Liver (tissue), 9 donors: ENCODE measurements around the gene TLR5. TPM values are rescaled to one million over a fixed set of nuclear protein-coding genes. Genes with fewer than 3 reads are reported as not detected.

Experiments
- DNase-seq: peaks from one replicate; pipeline ENCODE4 v3.0.0-alpha.2; 2017; ENCODE audit warnings: low spot score
- H3K27ac ChIP-seq, 2 donors: one replicate each; pipeline ENCODE4 v1.7.0; 2013; ENCODE audit warnings: inconsistent platforms in 2 of 2, low read length in 2 of 2, control low read depth in 1 of 2, low read depth in 1 of 2, mild to moderate bottlenecking in 1 of 2
- H3K27me3 ChIP-seq, 4 donors: one replicate each; pipeline versions ENCODE4 v1.6.1 to v1.7.0; 2013; ENCODE audit warnings: low read length in 3 of 4, inconsistent platforms in 1 of 4, mild to moderate bottlenecking in 1 of 4, moderate library complexity in 1 of 4; ENCODE audit not compliant: control insufficient read depth in 4 of 4, insufficient read depth in 4 of 4
- H3K36me3 ChIP-seq, 4 donors: one replicate each; pipeline versions ENCODE4 v1.6.1 to v1.7.0; 2013; ENCODE audit warnings: low read length in 3 of 4, mild to moderate bottlenecking in 3 of 4, low read depth in 1 of 4, moderate library complexity in 1 of 4; ENCODE audit not compliant: control insufficient read depth in 4 of 4, insufficient read depth in 3 of 4
- H3K4me1 ChIP-seq, 4 donors: one replicate each; pipeline versions ENCODE4 v1.6.1 to v1.7.0; 2013; ENCODE audit warnings: low read length in 3 of 4, mild to moderate bottlenecking in 3 of 4, moderate library complexity in 1 of 4; ENCODE audit not compliant: control insufficient read depth in 4 of 4, insufficient read depth in 4 of 4
- H3K4me3 ChIP-seq, 3 donors: one replicate each; pipeline versions ENCODE4 v1.6.1 to v1.7.0; 2013; ENCODE audit warnings: low read length in 3 of 3, control low read depth in 1 of 3, low read depth in 1 of 3, mild to moderate bottlenecking in 1 of 3
- H3K9ac ChIP-seq, 2 donors: one replicate each; pipeline ENCODE4 v1.7.0; 2013; ENCODE audit warnings: low read length in 2 of 2, mild to moderate bottlenecking in 2 of 2, moderate library complexity in 2 of 2, control low read depth in 1 of 2, low read depth in 1 of 2
- H3K9me3 ChIP-seq, 4 donors: one replicate each; pipeline versions ENCODE4 v1.6.1 to v1.7.0; 2013; ENCODE audit warnings: low read length in 3 of 4; ENCODE audit not compliant: control insufficient read depth in 4 of 4
- EGR1 ChIP-seq, 2 donors: IDR thresholded peaks; 2 replicates each; pipeline ENCODE4 v1.6.1; 2016 to 2018; ENCODE audit warnings: antibody characterized with exemption in 2 of 2, low read depth in 2 of 2
- FOXA2 ChIP-seq: IDR thresholded peaks from 2 replicates; pipeline ENCODE4 v1.6.1; 2016; ENCODE audit warnings: antibody characterized with exemption
- HNF4A ChIP-seq, 2 donors: conservative IDR thresholded peaks; 2 replicates each; pipeline ENCODE4 v1.6.1; 2016; ENCODE audit warnings: antibody characterized with exemption in 2 of 2, mild to moderate bottlenecking in 2 of 2
- HNF4G ChIP-seq: IDR thresholded peaks from 2 replicates; pipeline ENCODE4 v1.6.1; 2016; ENCODE audit warnings: antibody characterized with exemption
- JUND ChIP-seq, 2 donors: IDR thresholded peaks; 2 replicates each; pipeline ENCODE4 v1.6.1; 2016; ENCODE audit warnings: antibody characterized with exemption in 2 of 2
- NR2F2 ChIP-seq: IDR thresholded peaks from 2 replicates; pipeline ENCODE4 v1.6.1; 2016; ENCODE audit warnings: antibody characterized with exemption
- RAD21 ChIP-seq, 2 donors: IDR thresholded peaks; 2 replicates each; pipeline ENCODE4 v1.6.1; 2016; ENCODE audit warnings: antibody characterized with exemption in 2 of 2, mild to moderate bottlenecking in 2 of 2
- RXRA ChIP-seq, 2 donors: IDR thresholded peaks; 2 replicates each; pipeline ENCODE4 v1.6.1; 2017 to 2018; ENCODE audit warnings: antibody characterized with exemption in 2 of 2, mild to moderate bottlenecking in 1 of 2
- SP1 ChIP-seq: IDR thresholded peaks from 2 replicates; pipeline ENCODE4 v1.6.1; 2018; ENCODE audit warnings: antibody characterized with exemption, mild to moderate bottlenecking
- TAF1 ChIP-seq: conservative IDR thresholded peaks from 2 replicates; pipeline ENCODE4 v1.6.1; 2016; ENCODE audit warnings: antibody characterized with exemption, mild to moderate bottlenecking
- YY1 ChIP-seq: IDR thresholded peaks from 2 replicates; pipeline ENCODE4 v1.6.1; 2016; ENCODE audit warnings: antibody characterized with exemption, mild to moderate bottlenecking
- WGBS: extraction: QIAGEN DNeasy Blood & Tissue Kit; methylation state at CpG from one replicate; pipeline ENCODE4 v1.1.7; 2013; 5-methylcytosine and 5-hydroxymethylcytosine counted together
- polyA plus RNA-seq, 2 donors: library from polyadenylated mRNA; stranded (reverse) in 1 of 2; unstranded in 1 of 2; fragments of 200-250 nt in 1 of 2; fragments of >200 nt in 1 of 2; fragmentation: Nextera tagmentation in 1 of 2; extraction: Ambion mirVana in 1 of 2; gene quantifications; one replicate each; pipeline versions ENCODE4 v1.2.1 to v1.2.3, GENCODE V29; 2013 to 2015
- total RNA-seq, 2 donors: library from RNA; depleted of rRNA; stranded (reverse); fragments of >200 nt; gene quantifications; one replicate each; pipeline ENCODE4 v1.2.3, GENCODE V29; 2014
- TF ChIP-seq, protein P1 (sequence below): IDR thresholded peaks from 2 replicates; pipeline ENCODE4 v1.6.1; 2016; ENCODE audit warnings: antibody characterized with exemption, mild to moderate bottlenecking
- TF ChIP-seq, protein P2 (sequence below): fragments of 150-350 bp; IDR thresholded peaks from 2 replicates; pipeline ENCODE4 v1.5.1; 2017; ENCODE audit warnings: improper control_type of control experiment, low read depth, low read length; ENCODE audit not compliant: missing input control
- TF ChIP-seq, protein P3 (sequence below): IDR thresholded peaks from 2 replicates; pipeline ENCODE4 v1.6.1; 2016; ENCODE audit warnings: antibody characterized with exemption
- donor health status: healthy.
- donor health status: healthy.
- donor health status: healthy.
- donor health status: healthy.
- donor health status: healthy.

The TLR5 gene
- total and polyA plus RNA-seq, 4 donors, result 0.93 to 2.4 (median 1.5) TPM

DNA sequence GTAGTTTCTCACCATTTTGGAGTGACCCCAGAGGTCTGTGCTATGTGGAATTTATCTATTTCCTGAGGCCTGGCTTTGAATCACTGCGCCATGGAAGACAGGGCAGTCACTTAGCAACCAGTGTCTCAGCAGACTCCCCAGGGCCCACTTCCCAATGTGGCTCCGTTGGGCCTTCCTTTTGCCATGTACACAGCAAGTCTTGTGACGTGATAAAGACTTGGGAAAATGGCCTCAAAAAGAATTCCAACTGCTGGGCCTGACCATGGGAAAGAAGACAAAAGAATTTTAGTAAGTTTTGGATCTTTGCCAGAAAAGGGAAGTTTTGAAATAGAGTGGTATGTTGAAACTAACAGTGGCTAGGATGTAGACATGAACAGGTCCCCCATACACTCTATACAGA, 36.2 kb downstream of the TLR5 start:
- Histone ChIP-seq H3K9ac (no peak overlapping the region), H3K36me3 (no peaks in the 10 kb centered on the region), H3K27me3 (no peaks in the 10 kb centered on the region), H3K27ac (no peak overlapping the region), H3K9me3 (no peaks in the 10 kb centered on the region), H3K4me3 (no peak overlapping the region), H3K4me1 (peaks cover 0 to 4% (median 0%) of the 10 kb centered on the region in 4 donors)
- TF ChIP-seq YY1, result no peak
- TF ChIP-seq, protein P1, sequence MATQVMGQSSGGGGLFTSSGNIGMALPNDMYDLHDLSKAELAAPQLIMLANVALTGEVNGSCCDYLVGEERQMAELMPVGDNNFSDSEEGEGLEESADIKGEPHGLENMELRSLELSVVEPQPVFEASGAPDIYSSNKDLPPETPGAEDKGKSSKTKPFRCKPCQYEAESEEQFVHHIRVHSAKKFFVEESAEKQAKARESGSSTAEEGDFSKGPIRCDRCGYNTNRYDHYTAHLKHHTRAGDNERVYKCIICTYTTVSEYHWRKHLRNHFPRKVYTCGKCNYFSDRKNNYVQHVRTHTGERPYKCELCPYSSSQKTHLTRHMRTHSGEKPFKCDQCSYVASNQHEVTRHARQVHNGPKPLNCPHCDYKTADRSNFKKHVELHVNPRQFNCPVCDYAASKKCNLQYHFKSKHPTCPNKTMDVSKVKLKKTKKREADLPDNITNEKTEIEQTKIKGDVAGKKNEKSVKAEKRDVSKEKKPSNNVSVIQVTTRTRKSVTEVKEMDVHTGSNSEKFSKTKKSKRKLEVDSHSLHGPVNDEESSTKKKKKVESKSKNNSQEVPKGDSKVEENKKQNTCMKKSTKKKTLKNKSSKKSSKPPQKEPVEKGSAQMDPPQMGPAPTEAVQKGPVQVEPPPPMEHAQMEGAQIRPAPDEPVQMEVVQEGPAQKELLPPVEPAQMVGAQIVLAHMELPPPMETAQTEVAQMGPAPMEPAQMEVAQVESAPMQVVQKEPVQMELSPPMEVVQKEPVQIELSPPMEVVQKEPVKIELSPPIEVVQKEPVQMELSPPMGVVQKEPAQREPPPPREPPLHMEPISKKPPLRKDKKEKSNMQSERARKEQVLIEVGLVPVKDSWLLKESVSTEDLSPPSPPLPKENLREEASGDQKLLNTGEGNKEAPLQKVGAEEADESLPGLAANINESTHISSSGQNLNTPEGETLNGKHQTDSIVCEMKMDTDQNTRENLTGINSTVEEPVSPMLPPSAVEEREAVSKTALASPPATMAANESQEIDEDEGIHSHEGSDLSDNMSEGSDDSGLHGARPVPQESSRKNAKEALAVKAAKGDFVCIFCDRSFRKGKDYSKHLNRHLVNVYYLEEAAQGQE, result no peak
- no peak for TF ChIP-seq FOXA2
- no peak for TF ChIP-seq RXRA (IDR thresholded peaks at IDR 0.05)
- no peak for TF ChIP-seq SP1
- TF ChIP-seq EGR1 (IDR thresholded peaks at IDR 0.05; ENCODE audit: low read depth in 2 of 2), result no peak
- TF ChIP-seq HNF4A (conservative IDR thresholded peaks at IDR 0.05), result no peak
- no peak for TF ChIP-seq RAD21 (IDR thresholded peaks at IDR 0.05)
- TF ChIP-seq, protein P2, sequence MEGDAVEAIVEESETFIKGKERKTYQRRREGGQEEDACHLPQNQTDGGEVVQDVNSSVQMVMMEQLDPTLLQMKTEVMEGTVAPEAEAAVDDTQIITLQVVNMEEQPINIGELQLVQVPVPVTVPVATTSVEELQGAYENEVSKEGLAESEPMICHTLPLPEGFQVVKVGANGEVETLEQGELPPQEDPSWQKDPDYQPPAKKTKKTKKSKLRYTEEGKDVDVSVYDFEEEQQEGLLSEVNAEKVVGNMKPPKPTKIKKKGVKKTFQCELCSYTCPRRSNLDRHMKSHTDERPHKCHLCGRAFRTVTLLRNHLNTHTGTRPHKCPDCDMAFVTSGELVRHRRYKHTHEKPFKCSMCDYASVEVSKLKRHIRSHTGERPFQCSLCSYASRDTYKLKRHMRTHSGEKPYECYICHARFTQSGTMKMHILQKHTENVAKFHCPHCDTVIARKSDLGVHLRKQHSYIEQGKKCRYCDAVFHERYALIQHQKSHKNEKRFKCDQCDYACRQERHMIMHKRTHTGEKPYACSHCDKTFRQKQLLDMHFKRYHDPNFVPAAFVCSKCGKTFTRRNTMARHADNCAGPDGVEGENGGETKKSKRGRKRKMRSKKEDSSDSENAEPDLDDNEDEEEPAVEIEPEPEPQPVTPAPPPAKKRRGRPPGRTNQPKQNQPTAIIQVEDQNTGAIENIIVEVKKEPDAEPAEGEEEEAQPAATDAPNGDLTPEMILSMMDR, result no peak
- 76% methylated on average over 3 of the region's 3 CpGs for WGBS
- DNase-seq, result no peak

DNA sequence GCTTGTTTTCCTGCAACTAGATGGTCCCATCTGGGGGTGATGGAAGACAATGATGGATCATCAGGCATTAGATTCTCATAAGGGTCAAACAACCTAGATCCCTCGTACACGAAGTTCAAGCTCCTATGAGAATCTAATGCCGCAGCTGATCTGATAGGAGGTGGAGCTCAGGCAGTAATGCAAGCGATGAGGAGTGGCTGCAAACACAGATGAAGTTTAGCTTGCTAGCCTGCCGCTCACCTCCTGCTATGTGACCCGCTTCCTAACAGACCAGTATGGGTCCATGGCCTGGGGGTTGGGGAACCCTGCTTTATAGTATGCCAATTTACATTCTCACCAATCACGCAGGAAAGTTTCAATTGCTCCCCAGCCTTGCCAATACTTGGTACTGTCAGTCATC, 37.5 kb downstream of the TLR5 start:
- TF ChIP-seq YY1 (no peak), EGR1 (IDR thresholded peaks at IDR 0.05; ENCODE audit: low read depth in 2 of 2) (no peak), RXRA (IDR thresholded peaks at IDR 0.05) (no peak)
- Histone ChIP-seq H3K4me3 (no peak overlapping the region), H3K36me3 (no peaks in the 10 kb centered on the region), H3K4me1 (peaks cover 0 to 4% (median 0%) of the 10 kb centered on the region in 4 donors), H3K9ac (no peak overlapping the region), H3K27me3 (no peaks in the 10 kb centered on the region), H3K27ac (no peak overlapping the region), H3K9me3 (no peaks in the 10 kb centered on the region)
- 97% methylated on average over 7 of the region's 7 CpGs for WGBS
- no peak for DNase-seq

DNA sequence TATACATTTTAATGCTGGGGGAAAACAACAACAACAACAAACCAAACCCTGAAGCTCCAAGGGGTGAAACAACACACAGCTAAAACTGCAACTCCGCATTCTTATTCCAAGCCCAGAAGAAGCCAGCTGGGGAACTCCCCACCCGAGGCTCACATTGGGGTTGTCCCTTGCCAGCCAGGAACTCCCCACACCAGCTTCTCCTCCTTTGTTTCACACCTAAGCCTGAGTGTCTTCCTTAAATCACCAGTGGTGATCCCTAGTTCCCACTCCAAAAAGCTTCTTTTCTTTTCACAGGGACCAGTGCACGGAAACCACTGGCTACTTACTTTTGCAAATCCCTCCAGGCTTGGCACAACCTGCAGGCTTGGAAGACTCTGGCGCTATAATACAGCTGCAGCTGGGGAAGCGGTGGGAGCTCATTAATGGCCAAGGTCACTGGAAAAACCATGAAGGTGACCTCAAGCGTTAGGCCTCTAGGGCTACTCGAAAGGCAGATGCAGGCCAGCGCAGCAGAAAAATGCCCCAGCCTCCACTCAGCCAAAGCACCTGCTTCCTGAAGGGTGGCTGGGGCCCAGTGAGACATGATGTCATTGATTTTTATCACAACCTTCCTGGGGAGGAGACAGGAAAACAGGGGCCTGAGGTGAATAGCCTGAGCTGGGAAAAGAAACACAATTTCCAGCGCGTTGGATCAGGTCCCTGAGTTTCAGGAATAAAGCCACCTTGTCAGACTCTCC, 40.1 kb downstream of the TLR5 start:
- no peaks in the 10 kb centered on the region for H3K27me3 ChIP-seq
- WGBS, result 82% methylated on average over 10 of the region's 10 CpGs
- no peak for DNase-seq
- no peak overlapping the region for H3K27ac ChIP-seq
- no peaks in the 10 kb centered on the region for H3K9me3 ChIP-seq
- H3K36me3 ChIP-seq, result no peaks in the 10 kb centered on the region
- H3K4me1 ChIP-seq, result peaks cover 0 to 3% (median 0%) of the 10 kb centered on the region in 4 donors
- no peak overlapping the region for H3K9ac ChIP-seq
- H3K4me3 ChIP-seq, result no peak overlapping the region
- TF ChIP-seq SP1 (no peak), YY1 (no peak), EGR1 (IDR thresholded peaks at IDR 0.05; ENCODE audit: low read depth in 2 of 2) (no peak), JUND (IDR thresholded peaks at IDR 0.05) (no peak), RAD21 (IDR thresholded peaks at IDR 0.05) (no peak), HNF4G (no peak), NR2F2 (no peak), HNF4A (conservative IDR thresholded peaks at IDR 0.05) (no peak), RXRA (IDR thresholded peaks at IDR 0.05) (no peak), TAF1 (no peak)
- TF ChIP-seq, protein P3, sequence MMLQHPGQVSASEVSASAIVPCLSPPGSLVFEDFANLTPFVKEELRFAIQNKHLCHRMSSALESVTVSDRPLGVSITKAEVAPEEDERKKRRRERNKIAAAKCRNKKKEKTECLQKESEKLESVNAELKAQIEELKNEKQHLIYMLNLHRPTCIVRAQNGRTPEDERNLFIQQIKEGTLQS, result no peak
- TF ChIP-seq, protein P1, result no peak
- TF ChIP-seq, protein P2, result no peak
